Mucosa of rectum (tissue), 2 donors: ENCODE results near the gene DNAH6.
"Not testable (repeated sequence)": the region's sequence is repeated elsewhere in the genome, so short reads cannot be mapped to it uniquely, and the experiment has no call there.

Experiments
- H3K27ac ChIP-seq, 2 donors: one replicate each; pipeline ENCODE4 v1.7.0; 2013; ENCODE audit warnings: inconsistent platforms in 2 of 2, low read depth in 2 of 2, low read length in 2 of 2
- H3K27me3 ChIP-seq, 2 donors: one replicate each; pipeline ENCODE4 v1.7.0; 2013; ENCODE audit warnings: low read length in 2 of 2; ENCODE audit not compliant: control insufficient read depth in 2 of 2, insufficient read depth in 2 of 2
- H3K36me3 ChIP-seq, 2 donors: one replicate each; pipeline ENCODE4 v1.7.0; 2013; ENCODE audit warnings: low read length in 2 of 2; ENCODE audit not compliant: control insufficient read depth in 2 of 2, insufficient read depth in 2 of 2
- H3K4me1 ChIP-seq, 2 donors: one replicate each; pipeline ENCODE4 v1.7.0; 2013; ENCODE audit warnings: low read length in 2 of 2, mild to moderate bottlenecking in 1 of 2; ENCODE audit not compliant: control insufficient read depth in 2 of 2, insufficient read depth in 2 of 2
- H3K4me3 ChIP-seq, 2 donors: one replicate each; pipeline ENCODE4 v1.7.0; 2013; ENCODE audit warnings: low read length in 2 of 2
- H3K9ac ChIP-seq, 2 donors: one replicate each; pipeline ENCODE4 v1.7.0; 2013; ENCODE audit warnings: low read length in 2 of 2, low read depth in 1 of 2, mild to moderate bottlenecking in 1 of 2
- H3K9me3 ChIP-seq, 2 donors: one replicate each; pipeline ENCODE4 v1.7.0; 2013; ENCODE audit warnings: low read length in 2 of 2; ENCODE audit not compliant: control insufficient read depth in 2 of 2
- donor health status: healthy.
- donor health status: Normal muscosa, but diverticular disease.

DNAH6 gene

GRCh38 chr2:84498150-84498799 is 18.0 kb upstream of the DNAH6 start:
- Histone ChIP-seq H3K9me3 (no peaks in the 10 kb centered on the region), H3K4me3 (no peak overlapping the region), H3K36me3 (no peaks in the 10 kb centered on the region), H3K27me3 (no peaks in the 10 kb centered on the region), H3K27ac (no peak overlapping the region), H3K4me1 (peaks cover 4 to 13% of the 10 kb centered on the region in 2 donors), H3K9ac (no peak overlapping the region)

- H3K4me1 ChIP-seq, H3K9me3 ChIP-seq, H3K9ac ChIP-seq, H3K4me3 ChIP-seq, H3K27me3 ChIP-seq, H3K36me3 ChIP-seq, H3K27ac ChIP-seq: not testable (repeated sequence)
Observed at GRCh38 chr2:84511024-84511423, 5.3 kb upstream of the DNAH6 start.

GRCh38 chr2:84515788-84516187 is 510 bp upstream of the DNAH6 start:
- H3K27ac ChIP-seq, result peak overlapping the region; percentile 3 to 68
- peak overlapping the region; percentile 80 to 89 for H3K4me3 ChIP-seq
- H3K4me1 ChIP-seq, result peaks cover 0 to 8% of the 10 kb centered on the region in 2 donors
- peak overlapping the region in 1 of 2 donors; percentile 80 for H3K9ac ChIP-seq
- no peaks in the 10 kb centered on the region for H3K36me3 ChIP-seq
- no peaks in the 10 kb centered on the region for H3K27me3 ChIP-seq
- H3K9me3 ChIP-seq, result peaks cover 0 to 2% of the 10 kb centered on the region in 2 donors

GRCh38 chr2:84519332-84519957 is 3.1 kb downstream of the DNAH6 start:
- Histone ChIP-seq H3K27me3 (no peaks in the 10 kb centered on the region), H3K9me3 (peaks cover 0 to 4% of the 10 kb centered on the region in 2 donors), H3K36me3 (no peaks in the 10 kb centered on the region), H3K27ac (no peak overlapping the region), H3K4me1 (peaks cover 0 to 8% of the 10 kb centered on the region in 2 donors), H3K9ac (no peak overlapping the region), H3K4me3 (no peak overlapping the region)

GRCh38 chr2:84526562-84526961 is 10.3 kb downstream of the DNAH6 start:
- Histone ChIP-seq H3K4me1 (peaks cover 2 to 30% of the 10 kb centered on the region in 2 donors), H3K4me3 (no peak overlapping the region), H3K27ac (peak overlapping the region; percentile 69 to 75), H3K36me3 (no peaks in the 10 kb centered on the region), H3K9me3 (peaks cover 0 to 4% of the 10 kb centered on the region in 2 donors), H3K9ac (no peak overlapping the region), H3K27me3 (no peaks in the 10 kb centered on the region)

- Histone ChIP-seq H3K27me3 (no peaks in the 10 kb centered on the region), H3K9ac (peak overlapping the region in 1 of 2 donors; percentile 8), H3K27ac (peak overlapping the region; percentile 69 to 75), H3K9me3 (peaks cover 0 to 4% of the 10 kb centered on the region in 2 donors), H3K4me1 (peaks cover 2 to 30% of the 10 kb centered on the region in 2 donors), H3K4me3 (no peak overlapping the region), H3K36me3 (no peaks in the 10 kb centered on the region)
Observed at GRCh38 chr2:84527137-84528129, 11.1 kb downstream of the DNAH6 start.

GRCh38 chr2:84532291-84532690 is 16.0 kb downstream of the DNAH6 start:
- Histone ChIP-seq H3K4me3 (no peak overlapping the region), H3K4me1 (peaks cover 0 to 18% of the 10 kb centered on the region in 2 donors), H3K9me3 (no peaks in the 10 kb centered on the region), H3K9ac (no peak overlapping the region), H3K27me3 (no peaks in the 10 kb centered on the region), H3K36me3 (no peaks in the 10 kb centered on the region), H3K27ac (no peak overlapping the region)

- Histone ChIP-seq H3K4me1 (peaks cover 0 to 6% of the 10 kb centered on the region in 2 donors), H3K27me3 (no peaks in the 10 kb centered on the region), H3K36me3 (no peaks in the 10 kb centered on the region), H3K9ac (no peak overlapping the region), H3K27ac (no peak overlapping the region), H3K9me3 (no peaks in the 10 kb centered on the region), H3K4me3 (no peak overlapping the region)
Observed at GRCh38 chr2:84534225-84534624, 17.9 kb downstream of the DNAH6 start.

GRCh38 chr2:84537251-84537650 is 21.0 kb downstream of the DNAH6 start:
- H3K27ac ChIP-seq, result no peak overlapping the region
- H3K36me3 ChIP-seq, result no peaks in the 10 kb centered on the region
- H3K9ac ChIP-seq, result no peak overlapping the region
- H3K4me3 ChIP-seq, result no peak overlapping the region
- H3K27me3 ChIP-seq, result no peaks in the 10 kb centered on the region
- H3K9me3 ChIP-seq, result no peaks in the 10 kb centered on the region
- H3K4me1 ChIP-seq, result no peaks in the 10 kb centered on the region

- Histone ChIP-seq H3K9ac (no peak overlapping the region), H3K27ac (no peak overlapping the region), H3K36me3 (no peaks in the 10 kb centered on the region), H3K4me1 (no peaks in the 10 kb centered on the region), H3K9me3 (no peaks in the 10 kb centered on the region), H3K4me3 (no peak overlapping the region), H3K27me3 (no peaks in the 10 kb centered on the region)
Observed at GRCh38 chr2:84539729-84540128, 23.4 kb downstream of the DNAH6 start.
